CD4-positive, alpha-beta T cell treated with Interleukin-4 for 1 hour (primary cell): ENCODE data around the gene NOA1.
"Not testable (repeated sequence)": the region's sequence is repeated elsewhere in the genome, so short reads cannot be mapped to it uniquely, and the experiment has no call there.

ENCODE experiments used
- DNase-seq, 2 donors: peaks; one replicate each; pipeline ENCODE4 v3.0.0-alpha.2; 2020 to 2022

NOA1 gene

DNA sequence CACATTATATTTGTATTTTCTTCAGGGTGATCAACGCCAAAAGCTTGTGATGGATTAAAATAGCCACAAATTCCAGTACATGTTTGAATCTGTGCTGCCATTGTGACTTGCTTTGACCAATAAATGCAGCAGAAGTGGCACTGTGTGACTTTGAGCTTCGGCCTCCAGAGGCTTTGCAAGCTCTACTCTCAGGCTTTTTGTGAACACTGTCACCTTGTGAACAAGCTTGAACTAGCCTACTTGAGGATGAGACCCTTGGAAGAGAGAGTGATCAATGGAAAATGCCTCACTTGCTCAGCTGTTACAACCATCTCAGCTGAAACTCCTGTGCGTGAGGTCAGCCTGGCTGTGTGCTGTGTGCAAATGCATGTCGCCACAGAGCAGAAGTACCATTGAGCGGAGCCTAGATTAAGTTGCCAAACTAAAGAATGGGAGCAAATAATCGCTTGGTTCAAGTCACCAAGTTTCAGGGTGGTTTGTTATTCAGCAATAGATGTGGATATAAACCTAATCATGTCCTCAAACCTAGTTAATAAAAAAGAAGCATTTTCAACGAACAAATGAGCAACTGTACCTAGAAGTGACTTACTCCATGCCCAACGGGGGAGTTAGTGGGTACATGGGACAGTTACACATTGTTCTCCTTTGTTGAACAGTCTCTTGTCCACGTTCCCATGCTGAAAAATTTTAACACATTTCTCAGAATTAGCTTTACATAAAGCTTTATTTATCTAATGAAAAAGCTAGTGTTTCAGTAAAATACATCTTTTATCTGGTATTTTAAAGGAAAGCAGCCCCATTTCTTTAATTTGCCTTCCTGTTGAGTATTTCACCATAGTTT, 23.5 kb downstream of the NOA1 start:
- DNase-seq, result no peak

DNA sequence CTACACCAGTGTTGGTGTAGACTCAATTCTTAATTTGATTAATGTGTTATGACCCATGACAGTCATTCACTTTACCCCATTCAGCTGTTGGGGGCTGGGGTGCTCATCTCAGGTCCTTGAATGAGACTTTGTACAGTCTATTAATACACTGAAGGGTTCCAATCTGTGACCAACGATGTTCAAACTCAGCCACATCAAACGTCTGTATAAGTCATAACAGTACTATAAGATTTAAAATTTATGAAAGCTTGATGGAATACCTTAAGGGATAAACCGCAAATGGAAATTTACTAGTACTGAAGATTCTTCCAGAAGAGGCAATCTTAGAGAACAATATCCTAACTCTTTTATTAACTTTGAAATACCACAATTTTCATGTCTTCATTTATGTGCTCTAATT, 36.0 kb downstream of the NOA1 start:
- no peak for DNase-seq

DNA sequence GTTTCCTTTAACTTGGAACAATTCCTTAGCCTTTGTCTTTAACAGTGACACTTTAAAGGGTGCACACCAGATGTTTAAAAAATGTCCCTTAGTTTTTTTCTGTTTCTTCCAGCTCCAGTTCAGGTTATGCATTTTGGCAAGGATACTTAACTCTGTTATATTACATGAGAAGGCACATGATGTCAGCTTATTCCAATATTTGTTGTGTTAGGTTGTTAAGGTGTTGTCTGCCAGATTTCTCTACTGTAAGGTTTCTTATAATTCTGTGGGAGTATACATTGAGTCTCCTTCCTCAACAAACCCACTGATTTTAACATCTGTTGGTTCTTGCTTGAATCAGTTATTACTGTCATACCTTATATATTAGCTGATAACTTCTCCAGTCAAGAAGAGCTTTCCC, 36.4 kb downstream of the NOA1 start:
- no peak for DNase-seq

DNA sequence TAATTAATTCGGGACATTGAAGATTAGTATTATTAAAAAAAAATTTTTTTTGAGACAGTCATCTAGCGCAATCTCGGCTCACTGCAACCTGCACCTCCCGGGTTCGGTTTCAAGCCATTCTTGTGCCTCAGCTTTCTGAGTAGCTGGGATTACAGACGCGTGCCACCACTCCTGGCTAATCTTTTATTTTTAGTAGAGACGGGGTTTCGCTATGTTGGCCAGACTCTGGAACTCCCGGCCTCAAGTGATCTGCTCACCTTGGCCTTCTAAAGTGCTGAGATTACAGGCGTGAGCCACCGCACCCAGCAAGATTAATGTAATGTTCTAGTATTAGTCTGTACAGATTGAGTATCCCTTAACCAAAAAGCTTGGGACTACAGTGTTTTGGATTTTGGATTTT, 37.0 kb downstream of the NOA1 start:
- DNase-seq, result no peak

DNA sequence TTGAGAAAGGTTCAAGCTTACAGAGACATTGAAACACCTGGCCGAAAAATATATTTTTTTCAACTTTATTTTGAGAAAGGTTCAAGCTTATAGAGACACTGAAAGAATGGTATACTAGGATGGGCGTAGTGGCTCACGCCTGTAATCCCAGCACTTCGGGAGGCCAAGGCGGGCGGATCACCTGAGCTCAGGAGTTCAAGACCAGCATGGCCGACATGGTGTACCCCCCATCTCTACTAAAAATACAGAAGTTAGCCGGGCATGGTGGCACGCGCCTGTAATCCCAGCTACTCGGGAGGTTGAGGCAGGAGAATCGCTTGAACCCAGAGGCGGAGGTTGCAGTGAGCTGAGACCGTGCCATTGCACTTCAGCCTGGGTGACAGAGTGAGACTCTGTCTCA, 37.6 kb downstream of the NOA1 start:
- DNase-seq, result not testable (repeated sequence)

DNA sequence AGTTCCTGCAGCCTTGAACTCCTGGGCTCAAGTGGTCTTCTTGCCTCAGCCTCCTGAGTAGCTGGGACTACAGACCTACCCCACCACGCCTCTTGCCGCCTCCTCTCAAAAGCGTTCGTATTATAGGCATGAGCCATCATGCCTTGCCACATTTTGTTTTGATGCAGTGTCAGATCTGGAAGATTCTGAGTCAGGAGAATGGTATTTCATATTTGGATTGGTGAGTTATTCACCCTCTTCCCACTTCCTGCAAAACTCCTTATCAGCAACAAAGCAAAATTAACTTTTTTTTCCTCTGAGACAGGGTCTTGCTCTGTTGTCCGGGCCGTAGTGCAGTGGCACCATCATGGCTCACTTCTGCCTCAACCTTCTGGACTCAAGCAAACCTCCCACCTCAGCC, 40.1 kb downstream of the NOA1 start:
- DNase-seq, result no peak

DNA sequence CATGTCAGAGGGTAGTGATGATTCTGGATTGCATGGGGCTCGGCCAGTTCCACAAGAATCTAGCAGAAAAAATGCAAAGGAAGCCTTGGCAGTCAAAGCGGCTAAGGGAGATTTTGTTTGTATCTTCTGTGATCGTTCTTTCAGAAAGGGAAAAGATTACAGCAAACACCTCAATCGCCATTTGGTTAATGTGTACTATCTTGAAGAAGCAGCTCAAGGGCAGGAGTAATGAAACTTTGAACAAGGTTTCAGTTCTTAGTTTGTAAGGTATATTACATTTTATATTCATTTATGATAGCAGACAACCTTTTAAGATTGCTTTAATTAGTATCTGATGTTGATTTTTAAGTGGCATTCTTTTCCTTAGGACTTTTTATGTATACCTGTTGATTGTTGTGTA, 45.5 kb downstream of the NOA1 start:
- DNase-seq, result no peak

DNA sequence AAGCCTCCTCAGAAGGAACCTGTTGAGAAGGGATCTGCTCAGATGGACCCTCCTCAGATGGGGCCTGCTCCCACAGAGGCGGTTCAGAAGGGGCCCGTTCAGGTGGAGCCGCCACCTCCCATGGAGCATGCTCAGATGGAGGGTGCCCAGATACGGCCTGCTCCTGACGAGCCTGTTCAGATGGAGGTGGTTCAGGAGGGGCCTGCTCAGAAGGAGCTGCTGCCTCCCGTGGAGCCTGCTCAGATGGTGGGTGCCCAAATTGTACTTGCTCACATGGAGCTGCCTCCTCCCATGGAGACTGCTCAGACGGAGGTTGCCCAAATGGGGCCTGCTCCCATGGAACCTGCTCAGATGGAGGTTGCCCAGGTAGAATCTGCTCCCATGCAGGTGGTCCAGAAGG, 46.8 kb downstream of the NOA1 start:
- no peak for DNase-seq

DNA sequence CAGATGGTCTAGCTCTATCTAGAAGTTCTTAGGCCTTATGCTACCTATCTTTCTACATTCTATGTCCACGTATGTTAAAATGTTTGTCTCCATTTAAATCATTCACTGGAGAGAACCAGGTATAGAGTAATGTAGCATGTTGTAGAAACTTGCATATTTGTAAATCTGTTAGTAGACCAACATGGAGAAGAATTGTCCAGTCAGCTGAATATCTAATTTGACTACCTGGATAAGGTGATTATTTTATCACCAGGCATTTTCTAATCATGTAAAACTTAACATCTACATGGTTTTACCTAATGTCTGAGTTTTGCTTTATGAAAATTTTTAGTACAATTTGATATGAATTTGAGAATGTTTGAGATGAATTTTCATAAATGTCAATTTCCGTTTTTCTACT, 50.2 kb downstream of the NOA1 start:
- no peak for DNase-seq

DNA sequence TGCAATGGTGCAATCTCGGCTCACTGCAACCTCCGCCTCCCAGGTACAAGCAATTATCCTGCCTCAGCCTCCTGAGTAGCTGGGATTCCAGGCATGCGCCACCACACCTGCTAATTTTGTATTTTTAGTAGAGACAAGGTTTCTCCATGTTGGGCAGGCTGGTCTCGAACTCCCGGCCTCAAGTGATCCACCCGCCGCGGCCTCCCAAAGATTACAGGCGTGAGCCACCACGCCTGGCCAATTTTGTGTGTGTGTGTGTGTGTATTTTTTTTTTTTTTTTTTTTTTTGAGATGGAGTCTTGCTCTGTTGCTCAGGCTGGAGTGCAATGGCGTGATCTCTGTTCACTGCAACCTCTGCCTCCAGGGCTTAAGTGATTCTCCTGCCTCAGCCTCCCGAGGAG, 62.4 kb downstream of the NOA1 start:
- DNase-seq, result not testable (repeated sequence)

DNA sequence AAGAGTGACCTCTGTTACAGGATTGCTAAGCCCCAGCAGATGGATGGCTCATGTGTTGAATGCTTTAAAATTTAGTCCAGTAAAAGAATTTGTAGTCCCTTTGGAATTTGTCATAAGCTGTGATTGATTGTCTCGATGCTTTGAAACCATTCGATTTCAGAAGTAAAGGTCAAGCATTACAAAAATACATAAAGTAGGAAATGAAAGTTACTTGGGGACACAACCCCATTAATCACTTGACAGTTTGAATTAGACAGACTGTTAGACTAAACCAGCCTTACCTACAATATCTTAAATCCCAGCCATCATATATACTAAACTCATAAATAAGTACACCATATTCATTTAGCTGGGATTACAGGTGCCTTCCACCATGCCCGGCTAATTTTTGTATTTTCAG, 63.1 kb downstream of the NOA1 start:
- no peak for DNase-seq
